Left renal cortex interstitium (tissue), 4 donors: ENCODE measurements around the gene TPCN1. TPM values are rescaled to one million over a fixed set of nuclear protein-coding genes. Genes with fewer than 3 reads are reported as not detected.

Experiments used
- DNase-seq, 4 donors: peaks; one replicate each; pipeline ENCODE4 v3.0.0-alpha.2; 2013; ENCODE audit warnings: low read depth in 4 of 4, low spot score in 2 of 4, missing footprints in 1 of 4
- polyA plus RNA-seq, 4 donors: library from polyadenylated mRNA; unstranded; fragments of 120-200 nt; gene quantifications; one replicate each; pipeline ENCODE4 v1.2.1, GENCODE V29; 2013; ENCODE audit not compliant: insufficient read length in 4 of 4

The TPCN1 gene
- 10 to 100 TPM; 25.0 to 49.6 (median 37.6) TPM for polyA plus RNA-seq

GRCh38 chr12:113221181-113221996, at the start of gene TPCN1:
Gene TPCN1 (plus strand): TSS chr12:113221464. CDS start chr12:113226853, 5,389 bp downstream.
- DNase-seq = peak; percentile 100

GRCh38 chr12:113171543-113171942, 49.7 kb upstream of the TPCN1 start:
- DNase-seq = no peak

- no peak for DNase-seq
These were observed 49.1 kb upstream of the TPCN1 start for GRCh38 chr12:113172185-113172584.

GRCh38 chr12:113173081-113173698, 48.1 kb upstream of the TPCN1 start:
- DNase-seq = no peak

GRCh38 chr12:113174461-113175384, 46.5 kb upstream of the TPCN1 start:
- no peak for DNase-seq

GRCh38 chr12:113179023-113179422, 42.2 kb upstream of the TPCN1 start:
- DNase-seq = no peak

GRCh38 chr12:113180333-113180732, 40.9 kb upstream of the TPCN1 start:
- DNase-seq = no peak

- no peak for DNase-seq
These were observed 39.3 kb upstream of the TPCN1 start for GRCh38 chr12:113181975-113182374.

- DNase-seq = no peak
These were observed 38.2 kb upstream of the TPCN1 start for GRCh38 chr12:113183030-113183589.

- DNase-seq = no peak
These were observed 37.0 kb upstream of the TPCN1 start for GRCh38 chr12:113184098-113184899.

GRCh38 chr12:113184900-113185179, 36.4 kb upstream of the TPCN1 start:
- peak; percentile 78 to 89 (median 84) for DNase-seq

- DNase-seq = peak in 3 of 4 donors; percentile 60 to 76 (median 73)
These were observed 35.9 kb upstream of the TPCN1 start, which contains the start of the genes DDX54 and RITA1 for GRCh38 chr12:113185180-113186032. Gene DDX54 (minus strand): TSS chr12:113185478. CDS start chr12:113185451, 27 bp downstream. Gene RITA1 (plus strand): TSS chr12:113185721. CDS start chr12:113186747, 1,026 bp downstream.

GRCh38 chr12:113186033-113186365, 35.3 kb upstream of the TPCN1 start:
- no peak for DNase-seq

- DNase-seq = no peak
These were observed 34.5 kb upstream of the TPCN1 start for GRCh38 chr12:113186666-113187325.

GRCh38 chr12:113189361-113189760, 31.9 kb upstream of the TPCN1 start:
- no peak for DNase-seq

GRCh38 chr12:113190761-113191160, 30.5 kb upstream of the TPCN1 start:
- DNase-seq = no peak

- no peak for DNase-seq
These were observed 30.0 kb upstream of the TPCN1 start for GRCh38 chr12:113191227-113191626.

GRCh38 chr12:113194971-113195391, 26.3 kb upstream of the TPCN1 start:
- no peak for DNase-seq
